H9 (cell line): Measurements from ENCODE around the gene TAF4. TPM values are rescaled to one million over a fixed set of nuclear protein-coding genes. Genes with fewer than 3 reads are reported as not detected.

Experiments
- DNase-seq: peaks from one replicate; pipeline ENCODE4 v3.0.0-alpha.2; 2017
- H2AFZ ChIP-seq: one replicate; pipeline ENCODE4 v1.6.1; 2013; ENCODE audit warnings: mild to moderate bottlenecking, low read length, control low read depth, moderate library complexity
- H2AK5ac ChIP-seq: 2 replicates; pipeline ENCODE4 v1.6.1; 2013; ENCODE audit warnings: low read length, control low read depth, mixed read lengths; ENCODE audit not compliant: insufficient read length
- H2BK120ac ChIP-seq: one replicate; pipeline ENCODE4 v1.6.1; 2013; ENCODE audit warnings: low read depth, mild to moderate bottlenecking, low read length, control low read depth, inconsistent platforms; ENCODE audit not compliant: poor library complexity, severe bottlenecking
- H2BK12ac ChIP-seq: 2 replicates; pipeline ENCODE4 v1.6.1; 2013; ENCODE audit warnings: low read length, control low read depth, mixed read lengths, low read depth; ENCODE audit not compliant: insufficient read length
- H2BK15ac ChIP-seq: 2 replicates; pipeline ENCODE4 v1.6.1; 2013; ENCODE audit warnings: low read depth, low read length, control low read depth
- H2BK20ac ChIP-seq: one replicate; pipeline ENCODE4 v1.6.1; 2013; ENCODE audit warnings: low read depth, mild to moderate bottlenecking, low read length, control low read depth, inconsistent platforms; ENCODE audit not compliant: poor library complexity, severe bottlenecking
- H2BK5ac ChIP-seq: 2 replicates; pipeline ENCODE4 v1.6.1; 2013; ENCODE audit warnings: low read length, control low read depth, mixed read lengths; ENCODE audit not compliant: insufficient read length
- H3K14ac ChIP-seq: 2 replicates; pipeline ENCODE4 v1.6.1; 2013; ENCODE audit warnings: low read length, control low read depth; ENCODE audit not compliant: insufficient read depth
- H3K18ac ChIP-seq: 2 replicates; pipeline ENCODE4 v1.6.1; 2013; ENCODE audit warnings: low read depth, mild to moderate bottlenecking, mixed read lengths, low read length, control low read depth; ENCODE audit not compliant: insufficient read length
- H3K23ac ChIP-seq: 2 replicates; pipeline ENCODE4 v1.6.1; 2013; ENCODE audit warnings: low read length, control low read depth, mixed read lengths, low read depth; ENCODE audit not compliant: insufficient read length
- H3K23me2 ChIP-seq: 2 replicates; pipeline ENCODE4 v1.6.1; 2013; ENCODE audit warnings: low read depth, mild to moderate bottlenecking, mixed read lengths, low read length, control low read depth; ENCODE audit not compliant: insufficient read length, poor library complexity, severe bottlenecking
- H3K27ac ChIP-seq: 2 replicates; pipeline ENCODE4 v1.5.1; 2013; ENCODE audit warnings: low read length, control low read depth, mixed read lengths, low read depth; ENCODE audit not compliant: insufficient read length
- H3K27me3 ChIP-seq: 2 replicates; pipeline ENCODE4 v1.6.1; 2013; ENCODE audit warnings: low read length, control low read depth, inconsistent platforms; ENCODE audit not compliant: insufficient read depth
- H3K4ac ChIP-seq: 2 replicates; pipeline ENCODE4 v1.6.1; 2013; ENCODE audit warnings: low read depth, mild to moderate bottlenecking, control low read depth, inconsistent platforms, low read length, moderate library complexity
- H3K4me1 ChIP-seq: 2 replicates; pipeline ENCODE4 v1.6.1; 2013; ENCODE audit warnings: low read length, control low read depth, inconsistent platforms; ENCODE audit not compliant: insufficient read depth
- H3K4me2 ChIP-seq: 2 replicates; pipeline ENCODE4 v1.6.1; 2013; ENCODE audit warnings: low read length, control low read depth, mixed read lengths; ENCODE audit not compliant: insufficient read length, insufficient read depth
- H3K56ac ChIP-seq: 2 replicates; pipeline ENCODE4 v1.6.1; 2013; ENCODE audit warnings: low read depth, mild to moderate bottlenecking, mixed read lengths, low read length, control low read depth; ENCODE audit not compliant: insufficient read length
- H3K79me1 ChIP-seq: 2 replicates; pipeline ENCODE4 v1.6.1; 2013; ENCODE audit warnings: low read depth, mild to moderate bottlenecking, moderate library complexity, low read length, control low read depth, inconsistent platforms; ENCODE audit not compliant: insufficient read depth, poor library complexity, severe bottlenecking
- H3K79me2 ChIP-seq: 2 replicates; pipeline ENCODE4 v1.6.1; 2013; ENCODE audit warnings: low read length, control low read depth, inconsistent platforms; ENCODE audit not compliant: insufficient read depth
- H3K9ac ChIP-seq: 2 replicates; pipeline ENCODE4 v1.6.1; 2013; ENCODE audit warnings: low read length, control low read depth, mixed read lengths; ENCODE audit not compliant: insufficient read length; ENCODE audit errors: extremely low read depth
- H3K9me3 ChIP-seq: one replicate; pipeline ENCODE4 v1.6.1; 2013; ENCODE audit warnings: low read depth, low read length, inconsistent platforms; ENCODE audit not compliant: control insufficient read depth
- H3T11ph ChIP-seq: one replicate; pipeline ENCODE4 v1.6.1; 2013; ENCODE audit warnings: mild to moderate bottlenecking, low read length, control low read depth, inconsistent platforms
- H4K20me1 ChIP-seq: one replicate; pipeline ENCODE4 v1.6.1; 2013; ENCODE audit not compliant: control insufficient read depth, insufficient read length, insufficient read depth
- H4K5ac ChIP-seq: 2 replicates; pipeline ENCODE4 v1.6.1; 2013; ENCODE audit warnings: low read depth, mild to moderate bottlenecking, mixed read lengths, low read length, control low read depth; ENCODE audit not compliant: insufficient read length
- H4K8ac ChIP-seq: replicated peaks from 2 replicates; pipeline ENCODE4 v1.6.1; 2013; ENCODE audit warnings: low read length, control low read depth, mixed read lengths, low read depth; ENCODE audit not compliant: insufficient read length
- H4K91ac ChIP-seq: 2 replicates; pipeline ENCODE4 v1.6.1; 2013; ENCODE audit warnings: low read depth, mild to moderate bottlenecking, moderate library complexity, mixed read lengths, low read length, control low read depth; ENCODE audit not compliant: insufficient read length
- H3K27ac Mint-ChIP-seq, 3 experiments: 2 replicates in 2 of 3; 3 replicates in 1 of 3; pipeline ENCODE4 v1.8.0; 2020 to 2021; ENCODE audit warnings: mixed read lengths in 3 of 3, mild to moderate bottlenecking in 1 of 3, moderate library complexity in 1 of 3
- H3K27me3 Mint-ChIP-seq: 2 replicates; pipeline ENCODE4 v1.8.0; 2021; ENCODE audit warnings: low read depth, mild to moderate bottlenecking, moderate library complexity, mixed read lengths
- H3K36me3 Mint-ChIP-seq, 3 experiments: 2 replicates in 2 of 3; 3 replicates in 1 of 3; pipeline ENCODE4 v1.8.0; 2020 to 2021; ENCODE audit warnings: low read depth in 3 of 3, mixed read lengths in 3 of 3; ENCODE audit not compliant: insufficient read depth in 1 of 3
- H3K4me1 Mint-ChIP-seq, 2 experiments: 2 replicates each; pipeline ENCODE4 v1.8.0; 2020; ENCODE audit warnings: mixed read lengths in 2 of 2
- H3K4me3 Mint-ChIP-seq, 2 experiments: 2 replicates in 1 of 2; 3 replicates in 1 of 2; pipeline ENCODE4 v1.8.0; 2020 to 2021; ENCODE audit warnings: mild to moderate bottlenecking in 2 of 2, mixed read lengths in 2 of 2, moderate library complexity in 1 of 2
- H3K9me3 Mint-ChIP-seq, 2 experiments: 2 replicates in 1 of 2; 3 replicates in 1 of 2; pipeline ENCODE4 v1.8.0; 2020; ENCODE audit warnings: mild to moderate bottlenecking in 2 of 2, mixed read lengths in 2 of 2, moderate library complexity in 1 of 2
- WGBS: extraction: QIAGEN DNeasy Blood & Tissue Kit; methylation state at CpG from one replicate; pipeline ENCODE4 v1.1.7; 2013; ENCODE audit warnings: missing lambda C conversion rate, low lambda C conversion rate, mixed read lengths; ENCODE audit not compliant: insufficient read length; ENCODE audit errors: extremely low coverage; 5-methylcytosine and 5-hydroxymethylcytosine counted together
- total RNA-seq: library from RNA; stranded (reverse); gene quantifications from 2 replicates; pipeline ENCODE4 v1.2.1, GENCODE V29; 2021
- TF ChIP-seq, protein P1 (sequence below): fragments of 200-600 bp; sonication (generic); conservative IDR thresholded peaks from 3 replicates; pipeline ENCODE4 v1.8.0; 2021; ENCODE audit warnings: antibody characterized with exemption, mild to moderate bottlenecking

TAF4 gene
- total RNA-seq, 1 experiment from 2014 or later: 30.8 TPM

DNA sequence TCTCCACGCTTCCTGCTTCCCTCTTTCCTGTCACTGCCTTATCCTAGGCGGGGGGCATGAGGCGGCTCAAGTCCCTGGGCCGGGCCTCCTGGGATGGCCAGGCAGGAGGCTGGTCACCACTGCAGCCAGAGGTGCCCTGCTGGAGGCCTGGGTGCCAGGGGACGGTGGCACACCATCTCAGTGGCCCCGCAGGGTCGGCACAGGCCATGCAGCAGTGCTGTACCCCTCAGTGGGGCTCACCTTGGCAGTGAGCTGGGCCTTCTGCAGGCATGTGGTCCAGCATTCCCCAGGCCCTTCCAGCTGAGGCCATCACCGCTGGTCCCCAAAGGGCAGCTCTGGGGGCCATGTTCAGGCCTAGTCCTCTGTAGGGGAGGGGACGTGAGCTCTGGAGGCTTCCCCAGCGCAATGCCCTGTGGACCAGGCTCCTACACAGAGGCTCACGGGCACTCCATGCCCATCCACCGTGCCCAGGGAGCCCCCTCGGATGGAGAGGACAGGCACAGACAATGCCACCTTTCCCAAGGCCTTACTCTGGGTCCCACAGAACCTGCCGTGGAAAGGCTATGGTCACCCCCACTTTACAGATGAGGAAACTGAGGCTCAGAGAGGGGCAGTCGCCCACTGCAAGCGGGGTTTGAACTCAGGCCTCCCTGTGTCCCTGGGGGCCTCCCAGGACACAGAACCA, 123.8 kb downstream of the TAF4 start:
- no peak overlapping the region for H2BK5ac ChIP-seq
- no peaks in the 10 kb centered on the region for H3K23me2 ChIP-seq
- no peak overlapping the region for H3K23ac ChIP-seq
- Mint-ChIP-seq H3K27me3 (no peaks in the 10 kb centered on the region), H3K9me3 (peaks cover 2 to 4% of the 10 kb centered on the region in 2 experiments; a peak in 2 of 5 replicates), H3K4me1 (peaks cover 0 to 9% of the 10 kb centered on the region in 2 experiments; a peak in 2 of 4 replicates), H3K27ac (no peak overlapping the region), H3K4me3 (no peak overlapping the region), H3K36me3 (peaks cover 0 to 2% (median 2%) of the 10 kb centered on the region in 3 experiments; a peak in 3 of 7 replicates)
- no CpG with 5 or more reads among the region's 16 CpGs for WGBS
- H4K5ac ChIP-seq: no peak overlapping the region
- no peak overlapping the region for H2AK5ac ChIP-seq
- no peak overlapping the region for H2BK15ac ChIP-seq
- no peaks in the 10 kb centered on the region for H4K20me1 ChIP-seq
- DNase-seq: no peak
- H2AFZ ChIP-seq: no peak overlapping the region
- no peak overlapping the region for H3K14ac ChIP-seq
- TF ChIP-seq, protein P1, sequence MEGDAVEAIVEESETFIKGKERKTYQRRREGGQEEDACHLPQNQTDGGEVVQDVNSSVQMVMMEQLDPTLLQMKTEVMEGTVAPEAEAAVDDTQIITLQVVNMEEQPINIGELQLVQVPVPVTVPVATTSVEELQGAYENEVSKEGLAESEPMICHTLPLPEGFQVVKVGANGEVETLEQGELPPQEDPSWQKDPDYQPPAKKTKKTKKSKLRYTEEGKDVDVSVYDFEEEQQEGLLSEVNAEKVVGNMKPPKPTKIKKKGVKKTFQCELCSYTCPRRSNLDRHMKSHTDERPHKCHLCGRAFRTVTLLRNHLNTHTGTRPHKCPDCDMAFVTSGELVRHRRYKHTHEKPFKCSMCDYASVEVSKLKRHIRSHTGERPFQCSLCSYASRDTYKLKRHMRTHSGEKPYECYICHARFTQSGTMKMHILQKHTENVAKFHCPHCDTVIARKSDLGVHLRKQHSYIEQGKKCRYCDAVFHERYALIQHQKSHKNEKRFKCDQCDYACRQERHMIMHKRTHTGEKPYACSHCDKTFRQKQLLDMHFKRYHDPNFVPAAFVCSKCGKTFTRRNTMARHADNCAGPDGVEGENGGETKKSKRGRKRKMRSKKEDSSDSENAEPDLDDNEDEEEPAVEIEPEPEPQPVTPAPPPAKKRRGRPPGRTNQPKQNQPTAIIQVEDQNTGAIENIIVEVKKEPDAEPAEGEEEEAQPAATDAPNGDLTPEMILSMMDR: no peak
- no peak overlapping the region for H2BK120ac ChIP-seq
- no peak overlapping the region for H2BK20ac ChIP-seq
- no peak overlapping the region for H4K91ac ChIP-seq
- no peak overlapping the region for H4K8ac ChIP-seq
- H3K18ac ChIP-seq: no peak overlapping the region
- no peaks in the 10 kb centered on the region for H3K9me3 ChIP-seq
- H3K27me3 ChIP-seq: no peaks in the 10 kb centered on the region
- no peak overlapping the region for H3K4ac ChIP-seq
- no peak overlapping the region for H2BK12ac ChIP-seq
- no peak overlapping the region for H3K4me2 ChIP-seq
- H3K79me2 ChIP-seq: no peaks in the 10 kb centered on the region
- H3K27ac ChIP-seq: no peak overlapping the region
- no peak overlapping the region for H3K9ac ChIP-seq
- no peak overlapping the region for H3T11ph ChIP-seq
- no peaks in the 10 kb centered on the region for H3K4me1 ChIP-seq
- H3K79me1 ChIP-seq: no peaks in the 10 kb centered on the region
- no peak overlapping the region for H3K56ac ChIP-seq
